T-helper 22 cell (primary cell): ENCODE measurements around the gene UQCC2.
A peak's percentile ranks its signal among the peaks of the same experiment; 100 is the strongest.

Experiments used
- DNase-seq: peaks from one replicate; pipeline ENCODE4 v3.0.0-alpha.2; 2020; ENCODE audit warnings: low read depth

UQCC2 gene

DNA sequence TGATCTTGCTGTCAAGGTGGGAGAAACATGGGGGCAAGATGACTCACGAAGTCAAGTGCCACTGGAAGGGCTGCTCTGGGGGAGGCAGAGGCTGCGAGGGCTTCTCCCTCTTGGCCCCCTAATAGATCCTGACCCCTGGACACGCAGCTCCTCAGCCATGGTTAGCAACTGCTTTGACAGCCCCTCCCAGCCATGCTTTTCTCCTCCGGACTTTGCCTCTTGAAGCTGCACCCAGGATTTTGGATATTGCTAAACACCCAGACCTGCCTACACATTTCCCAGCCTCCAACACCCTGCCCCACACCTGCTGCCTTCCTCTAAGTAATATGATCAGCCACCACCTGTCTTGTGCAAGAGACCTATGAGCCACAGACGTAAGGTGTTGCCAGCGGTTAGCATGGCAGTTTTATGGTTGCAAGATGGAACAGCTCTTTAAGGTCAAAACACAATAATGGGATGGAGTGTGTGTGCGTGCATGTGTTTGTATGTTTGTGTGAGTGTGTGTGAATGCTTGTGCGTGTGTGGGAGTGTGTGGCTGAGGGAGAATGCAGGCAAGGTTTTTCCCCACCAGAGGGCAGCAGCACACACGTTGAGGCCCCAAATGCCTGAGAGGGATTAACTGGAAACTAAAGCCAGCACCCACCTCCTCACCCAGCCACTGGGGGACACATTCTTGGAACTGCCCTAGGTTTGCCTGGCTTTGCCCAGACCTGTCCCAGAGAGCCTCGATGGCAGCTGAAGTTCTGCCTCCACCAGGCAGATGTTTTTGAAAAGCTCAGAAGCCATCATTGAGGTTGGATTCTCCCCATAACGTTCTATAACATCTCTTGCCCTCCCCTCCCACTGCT is 32.7 kb upstream of the UQCC2 start:
- DNase-seq = peak; percentile 27

DNA sequence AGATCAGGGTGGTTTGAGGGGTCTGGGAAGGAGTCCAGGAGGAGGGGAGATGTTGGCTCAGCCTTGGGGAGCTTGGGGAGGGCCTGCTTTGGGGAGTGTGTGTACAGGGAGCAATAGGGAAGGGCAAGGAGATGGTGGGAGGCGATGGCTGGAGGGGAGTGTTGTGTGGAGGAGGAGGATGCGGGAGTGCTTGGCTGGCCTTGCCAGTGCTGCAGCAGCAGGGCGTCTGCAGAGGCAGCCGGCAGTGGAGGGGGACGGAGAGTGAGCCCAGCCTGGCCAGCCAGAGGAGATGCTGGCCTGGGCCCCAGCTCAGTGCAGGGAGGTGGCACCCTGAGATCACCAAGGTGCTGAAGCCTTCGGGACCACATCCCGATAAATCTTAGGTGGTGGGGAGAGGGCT is 31.3 kb upstream of the UQCC2 start:
- DNase-seq = no peak

DNA sequence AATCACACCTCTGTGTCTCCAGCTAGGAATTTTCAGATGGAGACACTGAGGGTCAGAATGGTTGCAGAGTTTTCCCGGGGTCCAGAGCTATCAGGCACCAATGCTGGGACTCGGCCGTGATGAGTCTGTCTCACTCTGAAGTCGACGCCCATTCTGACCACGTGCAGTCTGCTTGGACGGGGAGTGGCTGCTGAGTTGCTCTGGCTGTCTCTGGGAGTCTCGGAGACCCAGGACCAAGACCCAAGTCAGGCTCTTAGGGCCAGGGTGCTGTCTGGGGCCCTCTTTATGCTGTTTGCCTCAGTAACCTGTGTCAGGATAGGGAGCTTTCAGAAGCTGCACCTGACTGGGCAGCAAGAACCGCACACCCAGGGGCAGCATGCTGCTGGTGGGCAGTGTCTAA is 30.6 kb upstream of the UQCC2 start:
- DNase-seq = no peak

DNA sequence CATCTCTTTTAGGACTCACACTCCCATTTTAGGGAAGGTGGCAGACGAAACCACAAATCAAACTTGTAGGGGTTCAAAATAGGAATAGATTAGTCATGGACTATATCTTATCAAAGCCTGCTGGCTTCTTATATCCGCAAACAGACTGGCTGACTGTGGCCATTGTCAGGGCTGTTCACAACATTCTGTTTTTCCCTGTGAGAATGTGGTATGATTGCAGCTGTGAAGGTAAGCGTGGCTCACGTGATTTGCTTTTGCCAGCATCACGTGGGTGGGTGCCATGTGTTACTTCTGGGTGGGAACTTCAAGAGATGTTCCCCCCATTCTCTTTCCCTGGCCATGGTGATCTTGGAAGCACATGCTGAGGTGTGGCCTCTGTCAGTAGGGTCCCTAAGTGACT is 29.3 kb upstream of the UQCC2 start:
- DNase-seq = no peak

DNA sequence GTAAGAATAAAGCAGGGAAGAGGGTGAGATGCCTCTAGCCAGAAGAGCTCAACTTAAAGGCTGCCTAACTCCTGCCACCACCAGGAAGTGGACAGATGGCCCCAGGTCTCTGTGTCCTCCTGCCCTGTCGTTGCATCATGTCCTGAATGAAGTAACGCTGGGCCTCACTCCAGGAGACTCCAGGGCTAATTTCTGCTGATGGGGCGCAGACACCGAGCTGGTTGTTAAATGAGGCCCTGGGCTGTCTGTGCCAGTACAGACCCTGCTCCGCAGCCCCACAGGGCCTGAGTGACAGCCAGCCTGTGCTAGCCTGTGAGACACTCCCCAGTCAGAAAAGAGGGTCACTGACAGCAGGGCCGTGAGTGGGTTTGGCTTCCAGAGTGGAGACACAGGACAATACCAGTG is 28.7 kb upstream of the UQCC2 start:
- DNase-seq = no peak

DNA sequence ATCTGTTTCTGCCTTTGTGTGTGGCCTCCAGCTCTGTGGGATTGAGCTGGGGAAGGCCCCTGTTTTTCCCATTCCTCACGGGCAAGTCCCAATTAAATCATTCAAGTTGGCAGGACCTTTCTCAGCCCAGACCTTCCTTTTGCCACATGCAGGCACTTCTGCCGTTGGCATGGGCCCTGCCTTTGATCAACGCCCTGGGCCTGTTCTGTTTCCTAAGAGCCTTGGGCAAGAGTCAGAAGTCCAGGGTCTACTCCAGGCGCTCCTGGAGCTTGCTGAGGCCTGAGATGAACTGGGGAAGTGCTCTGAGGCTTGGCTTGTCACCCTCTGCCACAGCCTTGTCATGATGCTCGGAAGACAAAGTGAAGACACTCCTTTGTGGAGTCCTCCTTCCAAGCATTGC is 28.1 kb upstream of the UQCC2 start:
- DNase-seq = no peak

DNA sequence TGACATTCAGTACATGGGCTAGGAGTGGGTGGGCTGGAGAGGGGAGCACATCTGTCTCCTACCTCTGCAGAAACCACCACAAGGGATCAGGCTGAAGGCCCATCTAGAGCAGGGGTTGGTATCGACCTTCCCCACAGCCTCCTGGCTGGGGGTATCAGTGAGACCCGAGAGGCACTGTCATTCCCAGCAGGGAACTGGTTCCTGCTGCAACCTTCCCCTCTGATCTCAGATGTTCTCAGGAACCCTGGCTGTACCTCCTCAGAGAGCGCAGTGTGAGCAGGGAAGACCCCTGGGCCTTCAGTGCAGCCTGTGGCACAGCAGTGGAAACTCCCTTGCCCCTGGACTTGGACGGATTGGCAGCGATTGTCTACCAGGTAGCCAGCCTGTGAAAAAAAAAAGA is 27.4 kb upstream of the UQCC2 start:
- no peak for DNase-seq

DNA sequence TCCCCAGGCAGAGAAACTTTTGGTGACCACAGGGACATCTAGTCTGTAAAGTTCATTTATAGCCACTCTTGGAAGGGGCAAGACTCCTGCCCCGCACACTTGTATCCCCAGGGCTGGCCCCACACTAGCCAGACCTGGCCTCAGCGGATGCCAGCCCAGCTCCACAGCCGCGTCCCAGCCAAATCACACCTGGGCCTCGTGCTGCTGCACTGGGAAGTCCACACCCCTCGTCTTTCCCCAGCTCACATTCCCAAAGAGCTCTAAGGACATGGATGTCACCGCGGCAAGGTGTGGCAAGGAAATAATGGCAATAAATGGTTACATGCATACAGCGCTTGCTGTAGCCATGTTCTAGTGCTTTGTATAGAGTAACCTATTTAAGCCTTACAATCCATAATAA is 26.7 kb upstream of the UQCC2 start:
- DNase-seq = no peak

DNA sequence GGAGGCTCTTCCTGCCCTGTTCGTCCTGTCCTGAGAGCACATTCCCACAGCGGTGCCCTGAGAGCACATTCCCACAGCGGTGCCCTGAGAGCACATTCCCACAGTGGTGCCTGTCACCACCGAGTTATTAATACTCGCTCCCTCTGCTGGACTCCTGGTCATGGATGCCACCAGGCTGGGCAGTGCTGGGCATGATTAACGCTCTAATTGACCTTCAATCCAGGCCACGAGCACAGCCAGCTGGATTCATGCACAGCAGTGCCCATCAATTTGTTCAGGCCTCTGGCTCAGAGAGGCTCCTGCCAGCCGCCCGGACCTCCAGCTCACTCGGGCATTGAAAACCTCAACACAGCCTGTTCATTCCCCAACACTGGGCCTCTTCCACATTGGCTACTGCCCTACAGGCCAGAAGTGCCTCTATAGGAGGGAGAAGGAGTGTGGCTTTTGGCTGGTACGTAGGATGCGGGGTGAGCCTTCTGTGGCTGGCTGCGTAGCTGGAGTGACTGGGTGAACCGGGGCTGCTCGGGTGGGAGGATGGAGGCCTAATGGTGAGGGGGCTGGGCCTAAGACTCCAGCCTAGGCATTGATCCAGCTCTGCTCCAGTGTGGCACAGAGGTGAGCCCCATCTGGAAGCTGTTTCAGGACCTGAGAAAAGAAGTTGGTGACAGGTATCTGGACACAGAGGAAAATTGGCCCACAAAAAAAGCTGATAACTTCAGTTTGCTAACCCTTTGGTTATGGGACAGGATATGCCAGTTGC is 25.9 kb upstream of the UQCC2 start:
- DNase-seq = no peak

DNA sequence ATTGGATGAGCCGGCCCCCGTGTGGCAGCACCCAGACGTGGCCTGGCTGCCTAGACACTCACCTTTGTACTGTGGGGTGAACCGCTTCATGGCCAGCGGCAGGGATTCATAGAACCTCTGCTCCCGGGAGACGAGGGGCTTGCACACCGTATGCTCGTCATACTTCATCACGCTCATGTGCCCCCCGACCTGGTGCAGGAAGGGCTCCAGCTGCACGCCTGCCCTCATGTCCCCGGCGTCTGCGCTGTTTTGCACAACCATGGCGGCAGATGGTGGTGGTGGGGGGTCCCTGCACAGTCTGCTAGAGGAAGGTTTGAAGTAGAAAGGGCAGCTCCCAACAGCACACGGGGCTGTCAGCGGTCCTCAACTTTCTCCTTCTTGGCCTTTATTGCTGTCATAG is 23.7 kb upstream of the UQCC2 start:
- DNase-seq = no peak

DNA sequence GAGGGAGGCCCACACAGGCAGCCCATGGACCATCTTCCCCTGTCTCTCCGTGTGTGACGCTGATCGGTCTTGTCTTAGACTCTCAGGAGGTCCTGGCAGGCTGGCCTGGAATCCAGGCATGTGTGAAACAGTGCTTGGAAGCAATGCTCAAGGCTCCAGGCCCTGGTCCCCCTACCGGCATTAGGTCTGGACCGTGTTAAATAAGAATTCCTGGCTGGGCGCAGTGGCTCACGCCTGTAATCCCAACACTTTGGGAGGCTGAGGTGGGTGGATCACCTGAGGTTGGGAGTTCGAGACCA is 22.2 kb upstream of the UQCC2 start:
- DNase-seq = no peak

DNA sequence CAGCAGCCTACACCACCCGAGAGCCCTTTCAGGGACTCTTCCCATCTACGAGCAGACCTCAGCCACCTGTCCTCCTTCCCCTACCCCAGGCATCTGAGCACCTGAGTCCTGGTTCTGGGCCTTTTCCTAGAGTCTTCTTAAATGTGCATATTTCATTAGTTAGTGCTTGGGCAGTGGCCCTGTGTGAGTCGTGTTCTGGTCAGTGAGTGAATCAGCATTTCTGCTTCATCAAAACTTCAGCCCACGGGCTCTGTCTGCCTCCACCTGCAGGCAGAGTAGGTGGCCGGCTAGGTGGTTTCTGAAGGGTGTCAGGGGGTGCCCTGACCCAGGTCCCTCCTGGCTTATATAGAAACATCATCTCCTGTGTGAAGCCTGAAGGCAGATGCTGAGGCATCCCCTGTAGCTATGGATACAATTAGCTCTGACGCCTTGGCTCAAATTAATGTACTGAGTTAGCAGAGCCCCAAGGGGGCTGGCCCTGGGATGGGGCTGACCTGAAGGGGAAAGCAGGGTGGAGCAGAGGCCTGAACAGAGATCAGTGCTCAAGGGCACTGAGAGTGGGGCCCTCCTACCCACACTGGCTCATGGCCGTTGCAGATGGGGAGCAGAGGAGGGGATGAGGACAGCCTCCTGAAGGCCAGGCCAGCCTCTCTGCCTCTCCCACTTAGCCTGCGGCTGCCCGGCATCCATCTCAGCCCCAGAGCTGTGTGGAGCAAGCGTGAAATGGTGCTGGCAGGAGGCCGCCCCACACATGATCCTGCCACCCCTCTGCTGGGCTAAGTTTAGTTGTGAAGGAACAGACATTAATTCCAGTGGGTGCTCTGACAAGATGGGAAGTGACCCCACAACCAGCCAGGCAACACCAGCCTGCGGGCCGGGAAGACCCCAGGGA is 21.6 kb upstream of the UQCC2 start:
- no peak for DNase-seq

DNA sequence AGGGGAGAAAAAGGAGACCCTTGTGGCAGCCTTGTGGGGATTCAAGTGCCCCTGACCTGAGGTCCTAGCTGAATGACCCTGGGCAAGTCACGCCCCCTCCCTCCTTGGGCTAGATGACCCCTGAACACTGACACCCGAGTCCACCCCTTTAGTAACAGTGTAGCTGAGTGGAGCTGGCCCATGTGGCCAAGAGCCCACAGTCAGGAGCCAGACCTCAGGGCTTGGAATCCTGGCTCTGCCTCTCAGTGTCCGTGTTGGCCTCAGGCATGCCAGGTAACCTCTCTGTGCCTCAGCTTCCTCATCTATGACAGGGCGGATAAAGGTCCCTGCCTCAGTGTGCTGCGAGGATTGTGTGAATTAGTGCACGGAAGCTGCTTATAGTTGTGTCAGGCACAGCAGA is 20.9 kb upstream of the UQCC2 start:
- DNase-seq = no peak

DNA sequence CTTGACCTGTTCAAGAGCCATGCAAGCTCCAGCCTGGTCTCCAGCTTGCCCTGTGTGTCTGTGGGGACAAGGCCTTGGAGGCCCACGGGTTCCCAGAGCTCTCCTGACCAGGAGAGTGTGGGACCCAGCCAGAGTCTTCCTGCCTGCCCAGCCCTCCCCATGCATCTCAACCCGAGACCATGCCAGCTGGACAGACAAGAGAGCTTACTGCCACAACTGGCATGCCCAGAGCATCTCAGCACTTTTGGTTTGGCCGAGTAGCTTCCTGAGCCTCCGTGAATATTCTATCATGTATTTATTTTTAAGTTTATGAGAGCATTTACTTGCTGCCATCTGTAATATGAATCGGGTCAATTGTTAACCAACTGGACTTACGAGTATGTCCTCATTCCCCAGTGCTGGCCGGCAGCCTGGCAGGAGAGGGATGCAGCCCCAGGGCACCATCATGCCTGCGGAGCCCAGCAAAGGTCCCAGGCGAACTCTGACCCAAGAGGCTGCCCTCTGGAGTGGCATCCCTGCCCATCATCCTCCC is 20.3 kb upstream of the UQCC2 start:
- DNase-seq = no peak

DNA sequence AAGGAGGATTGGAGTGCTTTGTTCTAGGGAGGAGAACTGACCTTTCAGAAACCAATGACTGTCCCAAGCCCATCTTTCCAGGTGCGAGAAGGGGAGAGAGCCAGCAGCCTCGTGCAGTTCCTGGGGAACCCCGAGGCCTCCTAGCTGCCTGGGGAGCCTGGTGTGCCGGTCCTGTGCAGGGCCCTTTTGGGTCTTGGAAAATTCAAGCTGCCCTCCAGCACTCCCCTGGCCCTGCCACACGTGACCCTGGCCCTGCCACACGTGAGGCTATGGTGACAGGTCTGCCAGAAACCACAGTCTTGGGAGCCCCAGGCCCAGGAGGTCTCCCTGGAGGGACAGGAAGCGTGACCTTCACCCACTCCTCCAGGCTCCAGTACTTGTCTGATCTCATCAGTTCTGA is 19.5 kb upstream of the UQCC2 start:
- DNase-seq = no peak

DNA sequence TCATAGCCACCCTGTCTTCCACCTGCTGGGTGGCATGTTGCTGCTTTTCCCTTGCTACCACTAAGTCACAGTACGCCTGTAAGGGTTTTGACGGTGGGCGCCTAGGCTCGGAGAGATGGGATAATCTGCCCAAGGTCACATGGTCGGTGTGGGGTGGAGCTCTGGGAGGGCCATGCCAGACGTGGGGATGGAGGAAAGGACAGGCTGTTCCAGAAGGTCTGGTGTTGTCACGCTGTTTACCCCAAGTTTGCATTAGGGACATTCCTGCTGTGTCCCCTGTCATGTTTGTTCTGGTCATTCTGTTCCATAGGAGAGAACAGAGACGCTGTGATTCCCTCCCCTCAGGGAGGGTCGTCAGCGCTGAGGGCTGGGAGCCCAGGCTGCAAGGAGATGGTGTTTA is 19.1 kb upstream of the UQCC2 start:
- DNase-seq = no peak

DNA sequence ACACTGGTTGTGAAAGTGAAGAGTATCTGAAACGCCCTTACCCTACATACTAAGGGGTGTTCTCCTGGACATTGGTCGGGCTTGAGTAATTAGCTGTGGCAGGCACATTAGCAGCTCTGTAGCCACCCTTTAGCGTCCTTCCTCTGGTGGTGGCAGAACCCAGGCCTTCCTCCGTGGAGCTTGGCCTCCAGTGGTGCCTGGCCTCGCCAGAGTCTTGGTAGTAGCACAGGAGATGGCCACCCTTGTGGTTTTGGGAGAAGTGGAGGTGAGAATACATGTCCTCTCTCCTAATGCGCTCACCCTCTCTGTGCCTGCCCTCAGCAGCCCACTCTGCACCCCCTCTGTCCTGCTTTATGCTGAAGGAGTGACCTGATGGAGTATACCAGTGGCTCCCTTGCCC is 17.6 kb upstream of the UQCC2 start:
- DNase-seq = no peak

DNA sequence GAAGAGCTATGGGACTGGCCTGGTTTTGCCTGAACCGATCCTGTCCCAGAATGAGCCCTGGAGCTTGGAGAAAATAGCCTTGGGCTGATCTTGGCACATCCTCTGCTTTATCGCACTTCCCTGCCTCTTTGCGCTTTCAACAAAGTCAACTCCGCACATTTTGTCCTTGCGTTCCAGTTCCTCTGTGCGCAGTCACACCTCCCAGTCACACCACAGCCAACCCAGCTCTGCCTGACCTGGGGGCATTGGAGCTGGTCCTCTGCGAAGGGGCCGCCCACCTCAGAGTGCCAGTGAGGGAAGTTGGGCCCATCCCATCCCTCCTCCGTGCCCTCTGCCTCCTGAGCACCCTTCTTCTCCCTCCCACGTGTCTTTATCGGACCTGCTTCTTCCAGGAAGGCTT is 16.9 kb upstream of the UQCC2 start:
- DNase-seq = no peak

DNA sequence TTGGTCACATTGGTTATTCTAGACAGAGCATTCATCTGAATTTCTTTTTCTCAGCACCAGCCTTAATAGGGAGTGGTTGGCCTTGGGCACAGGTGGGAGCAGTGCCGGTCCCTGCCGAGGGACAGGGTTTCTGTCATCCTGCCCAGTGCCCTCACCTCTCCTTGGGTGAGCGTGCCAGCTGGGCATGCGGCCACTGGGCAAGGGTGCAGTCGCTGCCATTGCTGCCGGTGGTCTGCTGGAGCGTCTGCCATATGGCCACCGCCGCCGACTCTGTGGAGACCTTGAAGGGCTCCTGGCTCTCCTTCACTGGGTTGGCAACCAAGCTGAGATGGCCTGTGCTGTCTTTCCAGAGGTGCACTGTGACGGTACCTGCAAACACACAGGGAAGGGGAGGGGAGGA is 16.4 kb upstream of the UQCC2 start:
- DNase-seq = no peak

DNA sequence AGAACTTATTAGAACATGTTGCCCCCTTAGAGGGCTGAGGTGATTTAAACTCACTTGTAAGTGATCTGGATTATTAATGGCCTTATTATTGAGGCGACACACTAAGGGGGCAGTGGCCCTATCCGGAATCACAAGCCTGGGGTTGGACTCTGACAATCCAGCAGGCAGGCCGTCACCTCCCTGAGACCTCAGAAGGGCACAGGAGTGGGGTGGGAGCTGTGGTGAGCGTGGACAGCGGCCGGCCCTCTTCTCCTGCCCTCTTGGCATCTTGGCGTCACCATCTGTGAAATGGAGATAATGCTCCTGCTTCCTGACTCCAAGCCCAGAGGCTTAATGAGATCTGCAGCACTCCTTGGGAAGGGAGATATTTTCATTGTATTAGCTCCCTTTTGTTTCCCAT is 15.6 kb upstream of the UQCC2 start:
- DNase-seq = no peak

DNA sequence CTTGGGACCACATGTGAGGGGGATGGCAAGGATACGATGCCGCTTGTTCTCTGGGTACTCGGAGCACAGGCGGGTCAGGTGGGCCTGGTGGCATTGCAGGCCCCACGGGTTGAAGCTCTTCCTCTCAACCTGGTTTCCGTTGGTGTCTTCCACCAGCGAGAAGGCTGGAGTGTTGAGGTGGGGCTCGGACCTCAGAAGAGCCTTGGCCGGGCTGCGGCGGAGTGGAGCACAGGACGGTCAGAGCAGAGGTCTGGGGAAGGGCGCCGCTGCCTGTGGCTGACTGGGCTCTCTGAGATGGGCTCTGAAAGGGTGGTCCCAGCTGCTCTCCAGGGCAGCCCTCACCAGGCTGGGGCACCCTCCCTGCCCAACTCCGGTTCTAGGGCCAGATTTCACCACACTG is 15.2 kb upstream of the UQCC2 start:
- DNase-seq = no peak

DNA sequence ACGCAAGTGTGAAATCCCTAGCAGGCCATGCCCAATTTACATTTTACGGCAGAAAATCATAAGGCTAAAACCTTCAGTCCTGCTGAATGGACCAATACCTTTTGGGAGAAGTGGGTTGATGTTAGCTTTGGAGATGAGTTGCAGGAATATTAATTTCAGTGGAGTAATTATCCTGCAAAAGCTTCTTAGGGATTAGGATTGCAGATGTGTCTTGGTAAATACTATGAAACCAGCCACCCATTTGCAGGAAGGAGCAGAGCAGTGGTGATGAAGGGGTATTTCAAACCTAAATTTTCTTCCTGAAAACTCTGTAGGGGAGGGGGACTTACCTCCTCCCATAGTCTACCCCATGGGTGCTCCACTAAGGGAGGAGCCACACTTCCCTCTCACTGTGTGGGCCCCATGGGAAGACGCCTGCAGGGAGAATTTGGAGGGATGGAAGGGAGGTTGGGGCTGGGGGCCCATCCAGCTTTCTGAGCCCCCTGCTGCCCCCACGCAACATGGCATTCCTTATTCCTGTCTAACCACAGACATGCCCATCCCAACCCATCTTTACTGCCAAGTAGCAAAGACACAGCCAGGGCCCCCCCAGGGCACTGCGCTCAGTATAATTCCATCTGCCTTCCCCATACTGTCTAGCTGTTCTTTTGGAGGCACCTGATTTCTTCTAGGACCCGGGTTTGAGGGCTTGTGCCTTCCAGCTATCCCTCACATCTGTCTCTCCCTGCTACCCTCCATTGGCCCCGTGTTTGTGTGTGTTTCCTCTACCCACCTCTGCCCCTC is 14.6 kb upstream of the UQCC2 start:
- no peak for DNase-seq
